HEK293 (cell line): ENCODE data around the gene ZSCAN12.

Experiments
- CTCF ChIA-PET: fragments of 350-600 bp; formaldehyde crosslinking; extraction: SDS; loops from one replicate; lab custom pipeline; 2021; ENCODE audit warnings: antibody characterized with exemption; lab: Yijun Ruan, JAX
- POLR2A ChIA-PET: fragments of 300-600 bp; formaldehyde crosslinking; extraction: SDS; loops from one replicate; lab custom pipeline; 2020; ENCODE audit warnings: antibody characterized with exemption, inconsistent platforms; lab: Yijun Ruan, JAX
- H3K27ac ChIP-seq: fragments of 200-500 bp; sonication (Bioruptor generic); 2 replicates; pipeline ENCODE4 v1.5.1; 2014; ENCODE audit warnings: low read depth, low read length, control low read depth, inconsistent platforms; ENCODE audit errors: extremely low read depth
- H3K36me3 ChIP-seq, 2 experiments: fragments of 200-500 bp in 1 of 2; sonication (Bioruptor generic) in 1 of 2; 1 replicate in 1 of 2; 2 replicates in 1 of 2; pipeline ENCODE4 v1.5.1; 2014 to 2017; ENCODE audit warnings: inconsistent platforms in 2 of 2, low read length in 2 of 2; ENCODE audit not compliant: control insufficient read depth in 2 of 2, insufficient read depth in 1 of 2
- H3K4me1 ChIP-seq: fragments of 200-500 bp; sonication (Bioruptor generic); 2 replicates; pipeline ENCODE4 v1.5.1; 2014; ENCODE audit warnings: mild to moderate bottlenecking, low read length, inconsistent platforms; ENCODE audit not compliant: control insufficient read depth, insufficient read depth
- H3K4me3 ChIP-seq: 2 replicates; pipeline ENCODE4 v1.5.1; 2011; ENCODE audit warnings: low read depth, mild to moderate bottlenecking, control low read depth, low read length, moderate library complexity
- H3K9me3 ChIP-seq: fragments of 200-500 bp; sonication (Bioruptor generic); 2 replicates; pipeline ENCODE4 v1.5.1; 2014; ENCODE audit warnings: low read depth, low read length, inconsistent platforms; ENCODE audit not compliant: control insufficient read depth, insufficient read depth
- AEBP2 ChIP-seq: fragments of 450-650 bp; formaldehyde crosslinking; IDR thresholded peaks from 2 replicates; pipeline ENCODE4 v1.5.1; 2016; ENCODE audit warnings: missing biosample characterization, missing genetic modification characterization, borderline replicate concordance
- IKZF3 ChIP-seq: fragments of 450-650 bp; IDR thresholded peaks from 2 replicates; pipeline ENCODE4 v1.5.0; 2018; ENCODE audit warnings: missing biosample characterization, mild to moderate bottlenecking, missing genetic modification characterization, moderate library complexity
- KLF9 ChIP-seq: fragments of 450-650 bp; formaldehyde crosslinking; IDR thresholded peaks from 2 replicates; pipeline ENCODE4 v1.5.1; 2016; ENCODE audit warnings: missing biosample characterization, missing genetic modification characterization, low read depth
- SALL2 ChIP-seq: fragments of 450-650 bp; formaldehyde crosslinking; IDR thresholded peaks from 2 replicates; pipeline ENCODE4 v1.5.0; 2017; ENCODE audit warnings: missing biosample characterization, mild to moderate bottlenecking, missing genetic modification characterization, borderline replicate concordance
- TSHZ1 ChIP-seq: fragments of 450-650 bp; formaldehyde crosslinking; IDR thresholded peaks from 2 replicates; pipeline ENCODE4 v1.5.1; 2016; ENCODE audit warnings: missing biosample characterization, missing genetic modification characterization, borderline replicate concordance
- ZBTB20 ChIP-seq: fragments of 450-650 bp; formaldehyde crosslinking; IDR thresholded peaks from 2 replicates; pipeline ENCODE4 v1.5.1; 2016; ENCODE audit warnings: missing biosample characterization, missing genetic modification characterization
- ZNF121 ChIP-seq: fragments of 450-650 bp; formaldehyde crosslinking; IDR thresholded peaks from 2 replicates; pipeline ENCODE4 v1.5.1; 2016; ENCODE audit warnings: missing biosample characterization, missing genetic modification characterization
- ZNF175 ChIP-seq: fragments of 450-650 bp; formaldehyde crosslinking; IDR thresholded peaks from 2 replicates; pipeline ENCODE4 v1.5.1; 2016; ENCODE audit warnings: missing biosample characterization, missing genetic modification characterization
- ZNF221 ChIP-seq: fragments of 450-650 bp; formaldehyde crosslinking; IDR thresholded peaks from 2 replicates; pipeline ENCODE4 v1.5.1; 2017; ENCODE audit warnings: missing biosample characterization, missing genetic modification characterization, borderline replicate concordance
- ZNF239 ChIP-seq: fragments of 450-650 bp; formaldehyde crosslinking; IDR thresholded peaks from 2 replicates; pipeline ENCODE4 v1.5.1; 2016; ENCODE audit warnings: missing biosample characterization, missing genetic modification characterization
- ZNF423 ChIP-seq: fragments of 450-650 bp; formaldehyde crosslinking; IDR thresholded peaks from 2 replicates; pipeline ENCODE4 v1.5.1; 2016; ENCODE audit warnings: missing biosample characterization, missing genetic modification characterization
- ZNF560 ChIP-seq: fragments of 450-650 bp; formaldehyde crosslinking; IDR thresholded peaks from 2 replicates; pipeline ENCODE4 v1.5.1; 2017; ENCODE audit warnings: missing biosample characterization, missing genetic modification characterization, borderline replicate concordance
- ZNF621 ChIP-seq: fragments of 450-650 bp; formaldehyde crosslinking; IDR thresholded peaks from 2 replicates; pipeline ENCODE4 v1.5.1; 2017; ENCODE audit warnings: missing biosample characterization, missing genetic modification characterization
- ZNF658 ChIP-seq: fragments of 450-650 bp; formaldehyde crosslinking; IDR thresholded peaks from 2 replicates; pipeline ENCODE4; 2016; ENCODE audit warnings: missing biosample characterization, missing genetic modification characterization
- ZNF76 ChIP-seq: fragments of 450-650 bp; formaldehyde crosslinking; IDR thresholded peaks from 2 replicates; pipeline ENCODE4; 2016; ENCODE audit warnings: low read depth, missing biosample characterization, missing genetic modification characterization, borderline replicate concordance
- ZNF830 ChIP-seq: fragments of 450-650 bp; IDR thresholded peaks from 2 replicates; pipeline ENCODE4 v1.5.0; 2018; ENCODE audit warnings: missing biosample characterization, missing genetic modification characterization, low read depth, mild to moderate bottlenecking, moderate library complexity
- ZSCAN5A ChIP-seq: fragments of 450-650 bp; formaldehyde crosslinking; IDR thresholded peaks from 2 replicates; pipeline ENCODE4 v1.5.1; 2016; ENCODE audit warnings: missing biosample characterization, missing genetic modification characterization

ZSCAN12 gene

DNA sequence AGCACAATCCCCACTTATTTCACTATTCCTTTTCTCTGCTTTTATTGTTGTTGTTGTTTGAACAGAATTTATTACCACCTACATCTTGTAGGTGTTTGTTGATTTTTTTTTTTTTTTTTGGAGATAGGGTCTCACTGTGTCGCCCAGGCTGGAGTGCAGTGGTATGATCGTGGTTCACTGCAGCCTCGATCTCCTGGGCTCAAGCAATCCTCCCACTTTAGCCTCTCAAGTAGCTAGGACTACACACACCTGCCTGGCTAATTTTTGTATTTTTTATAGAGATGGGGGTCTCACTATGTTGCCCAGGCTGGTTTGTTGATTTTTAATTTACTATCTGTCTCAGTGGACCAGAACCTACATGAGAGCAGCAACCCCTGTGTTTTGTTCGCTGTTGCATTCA is 3.6 kb downstream of the ZSCAN12 start:
- TF ChIP-seq ZNF121 (tag by site-specific recombination) (peak; percentile 96), SALL2 (no peak)
- ChIA-PET CTCF (interaction anchor here (1.0 kb wide), 1 partner anchor 40 kb away, joined by 6 read pairs; no protein-coding TSS in a partner anchor), POLR2A (interaction anchor here (0.7 to 1.2 kb wide), 2 partner anchors 10 to 194 kb away, joined by 3 to 4 read pairs; no protein-coding TSS in a partner anchor)
- no peak overlapping the region for H3K27ac ChIP-seq
- peaks cover 48 to 70% of the 10 kb centered on the region in 2 experiments for H3K36me3 ChIP-seq
- 0 out of 2 replicates have a peak, but pooled peaks cover 4% of the 10 kb centered on the region for H3K4me1 ChIP-seq
- H3K9me3 ChIP-seq = no peaks in the 10 kb centered on the region
- H3K4me3 ChIP-seq = no peak overlapping the region

DNA sequence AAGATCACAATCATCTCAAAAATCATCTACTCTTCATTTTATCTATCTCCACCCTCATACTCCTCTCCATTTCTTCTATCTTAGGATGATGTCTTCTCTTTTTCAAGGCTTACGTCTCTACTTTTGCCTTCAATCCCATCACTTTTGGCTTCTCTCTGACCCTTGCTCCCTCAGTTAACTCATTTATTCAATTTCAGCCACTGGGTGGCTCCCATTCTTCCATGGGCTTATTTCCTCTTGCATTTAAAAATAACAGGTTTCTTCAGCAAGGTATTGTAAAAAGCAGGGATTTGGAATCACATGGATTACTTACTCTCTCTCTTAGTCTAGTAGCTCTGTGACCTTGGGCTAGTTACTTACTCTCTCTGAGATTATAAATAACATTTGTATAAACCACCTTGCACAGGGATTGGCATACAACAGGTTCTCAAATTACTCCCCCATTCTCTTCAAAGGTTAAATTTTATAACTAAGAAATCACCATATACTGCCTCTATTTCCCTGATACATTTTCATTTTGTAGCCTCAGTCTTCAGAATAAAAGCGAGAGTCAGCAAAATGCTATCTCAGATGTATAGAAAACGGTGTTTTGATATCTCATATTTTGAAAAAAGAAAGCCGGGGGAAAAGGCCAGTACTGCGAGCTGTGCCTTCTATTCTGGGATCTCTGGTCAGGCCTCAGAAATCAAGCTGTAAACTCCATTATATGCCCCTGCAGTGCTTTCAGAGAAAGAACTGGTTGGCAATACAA is 5.5 kb downstream of the ZSCAN12 start:
- Histone ChIP-seq H3K9me3 (no peaks in the 10 kb centered on the region), H3K4me3 (no peak overlapping the region), H3K4me1 (0 out of 2 replicates have a peak, but pooled peaks cover 4% of the 10 kb centered on the region), H3K27ac (no peak overlapping the region), H3K36me3 (peaks cover 60 to 88% of the 10 kb centered on the region in 2 experiments)
- CTCF ChIA-PET = interaction anchor here (0.6 to 2.5 kb wide), 13 partner anchors 8 to 293 kb away, joined by 3 to 10 read pairs (median 3); no protein-coding TSS in a partner anchor
- POLR2A ChIA-PET = interaction anchor here (0.6 kb wide), 1 partner anchor 732 kb away, joined by 4 read pairs; no protein-coding TSS in a partner anchor
- TF ChIP-seq ZNF239 = no peak
- TF ChIP-seq ZNF76 (tag by site-specific recombination) = no peak
- TF ChIP-seq ZNF121 (tag by site-specific recombination) = no peak
- TF ChIP-seq ZNF830 = no peak
- TF ChIP-seq ZNF423 (tag by site-specific recombination) = no peak
- TF ChIP-seq ZNF221 = no peak
- no peak for TF ChIP-seq ZSCAN5A
- TF ChIP-seq ZNF621 = no peak
- TF ChIP-seq AEBP2 = no peak
- no peak for TF ChIP-seq IKZF3 (tag by site-specific recombination)
- no peak for TF ChIP-seq ZBTB20 (tag by site-specific recombination)
- TF ChIP-seq TSHZ1 (tag by site-specific recombination) = no peak
- no peak for TF ChIP-seq ZNF175 (tag by site-specific recombination)
- TF ChIP-seq ZNF658 = no peak
- TF ChIP-seq ZNF560 (tag by site-specific recombination) = no peak
- TF ChIP-seq KLF9 = no peak
